SJSA1 (cell line): ENCODE data around the gene RORB. TPM values are rescaled to one million over a fixed set of nuclear protein-coding genes. Genes with fewer than 3 reads are reported as not detected.

Experiments
- DNase-seq, 2 experiments: peaks; one replicate each; pipeline ENCODE4 v3.0.0-alpha.2; 2015 to 2020; ENCODE audit warnings: low spot score in 2 of 2, low read depth in 1 of 2
- H3K27ac ChIP-seq: fragments of 250-450 bp; sonication (Bioruptor Pico); 2 replicates; pipeline ENCODE4 v1.5.1; 2020; ENCODE audit warnings: mild to moderate bottlenecking, moderate library complexity
- H3K27me3 ChIP-seq: fragments of 250-450 bp; sonication (Bioruptor Pico); replicated peaks from 2 replicates; pipeline ENCODE4 v1.5.1; 2020; ENCODE audit warnings: mild to moderate bottlenecking, moderate library complexity
- H3K36me3 ChIP-seq: fragments of 250-450 bp; sonication (Bioruptor Pico); 2 replicates; pipeline ENCODE4 v1.5.1; 2020; ENCODE audit warnings: mild to moderate bottlenecking
- H3K4me1 ChIP-seq: fragments of 250-450 bp; sonication (Bioruptor Pico); replicated peaks from 2 replicates; pipeline ENCODE4 v1.6.1; 2021; ENCODE audit warnings: mild to moderate bottlenecking
- H3K4me3 ChIP-seq: fragments of 250-450 bp; sonication (Bioruptor Pico); 2 replicates; pipeline ENCODE4 v1.5.1; 2020; ENCODE audit warnings: mild to moderate bottlenecking
- H3K9me3 ChIP-seq: fragments of 250-450 bp; sonication (Bioruptor Pico); replicated peaks from 2 replicates; pipeline ENCODE4 v1.5.1; 2020; ENCODE audit warnings: mild to moderate bottlenecking
- total RNA-seq: library from RNA; depleted of rRNA; stranded (reverse); fragments of >200 nt; shearing (Covaris generic); gene quantifications from 2 replicates; pipeline ENCODE4 v1.2.3, GENCODE V29; 2014; rRNA removed

The RORB gene
- not detected in 2 replicates for total RNA-seq

DNA sequence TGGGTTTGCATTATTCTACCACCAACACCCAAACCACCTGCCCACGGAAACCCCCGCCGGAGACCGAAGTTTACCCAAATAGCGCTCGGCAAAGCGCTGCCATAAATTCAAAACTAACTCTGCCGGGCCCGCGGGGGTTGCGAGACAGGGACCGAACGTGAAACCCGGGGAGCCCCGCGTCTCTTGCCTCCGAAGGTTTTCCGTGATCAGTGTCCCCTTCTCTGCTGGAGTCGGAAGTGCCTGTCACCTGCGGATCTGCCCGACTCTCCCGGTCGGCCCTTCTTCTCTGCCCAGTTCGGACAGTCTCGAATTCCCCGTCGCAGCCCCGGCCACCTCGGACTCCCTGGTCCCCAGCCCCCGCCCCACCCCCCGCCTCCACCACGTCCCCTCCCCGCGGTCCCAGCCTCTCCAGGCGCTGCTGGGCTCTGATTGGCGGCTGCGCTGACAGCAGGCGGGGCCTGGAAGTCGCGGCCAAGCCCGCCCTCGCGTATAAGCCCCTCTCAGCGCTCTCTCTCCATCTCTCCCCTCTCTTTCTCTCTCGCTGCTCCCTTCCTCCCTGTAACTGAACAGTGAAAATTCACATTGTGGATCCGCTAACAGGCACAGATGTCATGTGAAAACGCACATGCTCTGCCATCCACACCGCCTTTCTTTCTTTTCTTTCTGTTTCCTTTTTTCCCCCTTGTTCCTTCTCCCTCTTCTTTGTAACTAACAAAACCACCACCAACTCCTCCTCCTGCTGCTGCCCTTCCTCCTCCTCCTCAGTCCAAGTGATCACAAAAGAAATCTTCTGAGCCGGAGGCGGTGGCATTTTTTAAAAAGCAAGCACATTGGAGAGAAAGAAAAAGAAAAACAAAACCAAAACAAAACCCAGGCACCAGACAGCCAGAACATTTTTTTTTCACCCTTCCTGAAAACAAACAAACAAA, at the start of gene RORB:
TSS of gene RORB (plus strand) at position 517 of the 929 bp plus-strand sequence. CDS start 642 bp downstream, outside the sequence.
- Histone ChIP-seq H3K27ac (no peak within 1 kb of the TSS), H3K4me3 (peak within 1 kb of the TSS; percentile 32), H3K27me3 (peaks cover 51% of the 10 kb centered on the region), H3K4me1 (peaks cover 10% of the 10 kb centered on the region), H3K9me3 (no peaks in the 10 kb centered on the region), H3K36me3 (no peaks in the 10 kb centered on the region)
- DNase-seq, result peak; percentile 19 to 35

DNA sequence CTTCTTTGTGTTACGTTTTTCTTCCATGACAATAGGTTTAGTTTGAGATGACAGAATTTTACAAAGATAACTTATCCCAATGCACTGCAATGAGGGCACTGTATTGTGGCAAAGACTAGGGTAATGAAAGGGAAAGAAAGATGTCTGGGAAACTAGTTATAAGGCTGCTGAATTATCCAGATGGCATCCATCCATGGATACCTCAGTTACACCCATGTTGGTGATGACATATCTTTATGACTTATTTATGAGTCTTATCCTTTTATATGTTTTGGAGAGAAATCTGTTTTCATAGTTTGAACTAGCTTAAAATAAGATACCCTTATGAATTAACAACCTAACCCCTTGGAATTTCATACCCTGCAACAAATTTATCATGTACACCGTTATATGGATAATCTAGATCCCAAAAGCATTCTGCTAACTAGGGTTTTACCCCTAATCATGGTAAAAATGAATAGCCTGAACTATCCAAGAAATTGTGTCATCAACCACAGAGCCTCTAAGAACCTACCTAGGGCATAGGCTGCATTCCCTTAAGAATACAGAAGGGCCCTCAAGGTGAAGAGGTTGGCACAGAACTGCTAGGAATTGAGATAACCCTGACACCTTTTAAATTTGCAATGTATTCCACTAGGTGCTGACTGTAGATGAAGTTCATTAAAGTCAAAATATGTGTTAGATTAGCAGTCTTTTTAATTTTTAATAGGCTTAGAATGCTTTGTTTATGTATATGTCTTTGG, 49.5 kb upstream of the RORB start:
- Histone ChIP-seq H3K27ac (no peak overlapping the region), H3K27me3 (no peaks in the 10 kb centered on the region), H3K9me3 (no peaks in the 10 kb centered on the region), H3K4me1 (no peaks in the 10 kb centered on the region), H3K4me3 (no peak overlapping the region), H3K36me3 (no peaks in the 10 kb centered on the region)
- no peak for DNase-seq

DNA sequence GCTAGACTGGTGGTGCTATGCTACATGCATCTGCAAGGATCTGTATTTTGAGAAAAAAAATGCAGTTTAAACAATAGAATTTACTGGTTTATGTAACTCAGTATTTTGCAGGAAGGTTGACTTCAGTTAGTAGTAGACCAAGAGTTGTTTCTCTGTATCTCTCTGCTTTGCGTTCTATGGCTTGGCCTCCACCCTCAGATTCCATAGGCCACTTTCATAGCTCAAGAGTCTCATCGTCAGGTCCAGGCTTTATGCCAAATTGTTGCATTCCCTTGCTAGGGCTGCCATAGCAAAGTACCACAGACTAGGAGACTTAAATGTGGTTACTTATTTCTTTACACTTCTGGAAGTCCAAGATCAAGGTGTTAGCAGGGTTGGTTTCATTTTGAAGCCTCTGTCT, 48.1 kb upstream of the RORB start:
- Histone ChIP-seq H3K9me3 (no peaks in the 10 kb centered on the region), H3K4me3 (no peak overlapping the region), H3K4me1 (no peaks in the 10 kb centered on the region), H3K27ac (no peak overlapping the region), H3K36me3 (no peaks in the 10 kb centered on the region), H3K27me3 (no peaks in the 10 kb centered on the region)
- no peak for DNase-seq

DNA sequence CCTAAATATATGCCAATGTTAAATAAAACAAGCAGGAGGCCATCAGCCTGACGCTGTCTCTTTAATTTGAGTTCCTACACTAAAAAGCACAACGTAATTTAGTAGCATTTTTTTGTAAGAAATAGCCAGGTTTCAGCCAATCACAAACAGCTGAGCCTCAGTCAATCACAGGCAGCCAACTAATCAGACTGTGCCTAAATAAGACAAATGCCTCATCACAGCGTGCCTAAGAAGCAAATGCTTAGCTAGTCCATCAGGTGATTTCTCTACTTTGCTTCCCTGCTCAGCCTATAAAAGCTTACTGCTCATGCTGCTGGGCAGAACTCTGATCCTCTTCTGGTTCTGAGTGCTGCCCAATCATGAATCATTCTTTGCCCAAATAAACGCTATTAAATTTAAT, 38.3 kb upstream of the RORB start:
- no peaks in the 10 kb centered on the region for H3K9me3 ChIP-seq
- DNase-seq, result no peak
- H3K4me3 ChIP-seq, result no peak overlapping the region
- no peaks in the 10 kb centered on the region for H3K36me3 ChIP-seq
- no peaks in the 10 kb centered on the region for H3K4me1 ChIP-seq
- no peaks in the 10 kb centered on the region for H3K27me3 ChIP-seq
- no peak overlapping the region for H3K27ac ChIP-seq

DNA sequence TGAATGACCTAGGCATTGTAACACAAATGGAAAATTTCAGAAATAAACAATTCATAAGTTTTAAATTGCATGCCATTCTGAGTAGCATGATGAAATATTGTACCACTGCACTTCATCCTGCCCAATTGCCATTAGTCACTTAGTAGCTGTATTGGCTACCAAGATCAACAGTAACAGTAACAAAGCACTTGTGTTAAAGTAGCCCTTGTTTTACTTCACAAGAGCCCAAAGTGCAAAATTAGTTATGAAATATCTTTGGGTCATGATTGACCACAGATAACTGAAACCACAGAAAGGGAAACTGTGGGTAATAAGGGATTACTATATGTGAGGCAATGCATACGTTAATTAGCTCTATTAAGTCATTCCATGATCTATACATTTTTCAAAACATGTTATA, 33.3 kb upstream of the RORB start:
- no peaks in the 10 kb centered on the region for H3K9me3 ChIP-seq
- H3K27me3 ChIP-seq, result no peaks in the 10 kb centered on the region
- no peaks in the 10 kb centered on the region for H3K36me3 ChIP-seq
- H3K4me3 ChIP-seq, result no peak overlapping the region
- no peak overlapping the region for H3K27ac ChIP-seq
- no peak for DNase-seq
- no peaks in the 10 kb centered on the region for H3K4me1 ChIP-seq

DNA sequence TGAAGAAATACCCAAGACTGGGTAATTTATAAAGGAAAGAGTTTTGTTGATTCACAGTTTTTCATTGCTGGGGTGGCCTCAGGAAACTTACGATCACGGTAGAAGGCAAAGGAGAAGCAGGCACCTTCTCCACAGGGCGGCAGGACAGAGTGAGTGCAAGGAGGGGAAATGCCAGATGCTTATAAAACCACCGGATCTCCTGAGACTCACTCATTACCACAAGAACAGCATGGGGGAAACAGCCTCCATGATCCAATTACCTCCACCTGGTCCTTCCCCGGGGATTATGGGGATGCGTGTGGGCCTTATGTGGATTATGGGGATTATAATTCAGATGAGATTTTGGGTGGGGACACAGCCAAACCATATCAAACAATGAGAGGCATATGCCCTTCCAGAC, 18.5 kb upstream of the RORB start:
- no peaks in the 10 kb centered on the region for H3K27me3 ChIP-seq
- no peaks in the 10 kb centered on the region for H3K4me1 ChIP-seq
- DNase-seq, result no peak
- H3K27ac ChIP-seq, result no peak overlapping the region
- H3K4me3 ChIP-seq, result no peak overlapping the region
- no peaks in the 10 kb centered on the region for H3K9me3 ChIP-seq
- H3K36me3 ChIP-seq, result no peaks in the 10 kb centered on the region

DNA sequence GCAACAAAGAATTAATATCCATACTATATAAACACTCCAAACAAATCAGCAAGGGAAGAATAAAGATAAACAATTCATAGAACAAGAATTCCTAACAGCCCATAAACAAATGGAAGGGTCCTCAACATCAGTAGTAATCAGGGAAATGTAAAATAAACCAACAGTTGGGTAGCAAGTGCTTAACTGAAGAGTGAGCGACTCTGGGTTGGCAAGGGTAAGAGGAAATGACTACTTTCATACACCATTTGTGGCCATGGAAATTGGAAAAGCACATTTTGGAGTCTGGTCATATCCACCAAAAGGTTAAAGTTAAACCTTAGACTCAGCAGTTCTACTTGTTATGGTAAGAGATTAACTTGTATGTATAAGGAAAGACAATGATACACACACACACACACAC, 17.4 kb upstream of the RORB start:
- DNase-seq, result no peak
- no peaks in the 10 kb centered on the region for H3K36me3 ChIP-seq
- no peak overlapping the region for H3K4me3 ChIP-seq
- H3K9me3 ChIP-seq, result no peaks in the 10 kb centered on the region
- no peaks in the 10 kb centered on the region for H3K4me1 ChIP-seq
- no peaks in the 10 kb centered on the region for H3K27me3 ChIP-seq
- no peak overlapping the region for H3K27ac ChIP-seq

DNA sequence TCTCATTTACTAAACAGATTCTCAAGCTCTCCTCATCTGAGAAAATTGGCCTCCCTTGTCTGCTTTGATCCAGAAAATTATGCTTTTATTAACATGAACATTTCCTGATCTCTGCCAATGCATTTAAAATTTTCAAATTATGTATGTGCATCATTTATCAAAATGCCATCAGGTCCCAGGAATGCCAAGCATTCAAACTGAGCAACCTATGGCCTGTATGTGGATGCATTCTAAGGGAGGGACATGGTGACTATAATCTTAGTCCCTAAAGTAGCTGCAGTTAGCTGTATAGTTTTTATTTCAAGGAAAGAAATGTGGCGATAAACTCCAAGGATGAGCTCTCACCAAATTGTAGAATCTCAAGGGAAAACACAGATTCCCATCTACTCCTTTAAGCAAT, 9.7 kb upstream of the RORB start:
- Histone ChIP-seq H3K27me3 (no peaks in the 10 kb centered on the region), H3K9me3 (no peaks in the 10 kb centered on the region), H3K4me1 (no peaks in the 10 kb centered on the region), H3K27ac (no peak overlapping the region), H3K36me3 (no peaks in the 10 kb centered on the region), H3K4me3 (no peak overlapping the region)
- no peak for DNase-seq

DNA sequence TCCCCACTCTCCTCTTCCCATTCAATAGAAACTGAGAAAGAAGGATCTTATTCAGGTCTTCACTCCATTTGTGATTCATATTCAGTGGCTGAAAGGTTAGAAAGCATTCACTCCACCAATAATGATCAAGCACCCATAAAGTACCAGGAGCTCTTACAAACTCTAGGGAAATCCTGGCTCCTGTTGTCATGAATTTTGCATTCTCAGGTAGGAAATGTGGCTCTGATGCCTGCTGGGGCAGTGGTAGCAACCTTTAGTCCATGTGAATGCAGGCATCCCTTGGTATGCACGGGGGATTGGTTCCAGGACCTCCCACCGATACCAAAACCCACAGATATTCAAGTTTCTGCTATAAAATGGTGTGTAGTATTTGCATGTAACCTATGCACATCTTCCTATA, 3.6 kb upstream of the RORB start:
- Histone ChIP-seq H3K4me3 (no peak overlapping the region), H3K36me3 (no peaks in the 10 kb centered on the region), H3K27ac (no peak overlapping the region), H3K27me3 (peaks cover 31% of the 10 kb centered on the region), H3K9me3 (no peaks in the 10 kb centered on the region), H3K4me1 (peaks cover 9% of the 10 kb centered on the region)
- no peak for DNase-seq

DNA sequence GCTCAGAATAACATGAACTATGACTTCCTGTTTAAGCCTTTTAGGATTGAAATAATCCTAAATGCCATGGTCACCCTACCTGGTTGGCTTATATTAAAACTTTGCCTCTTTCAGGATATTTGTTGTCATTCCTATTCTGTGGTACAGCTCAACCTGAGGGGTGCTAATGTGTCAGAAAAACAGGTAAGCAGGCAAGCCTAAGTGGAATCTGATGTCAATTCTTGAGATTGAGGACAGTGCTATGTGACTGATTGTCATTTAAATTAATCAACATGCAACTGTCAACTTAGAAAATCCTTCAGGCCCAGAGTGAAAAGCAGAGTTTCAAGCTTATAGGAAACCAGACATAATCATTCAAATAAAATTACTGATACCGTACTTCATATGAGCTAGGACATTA, 2.6 kb upstream of the RORB start:
- no peak for DNase-seq
- H3K4me1 ChIP-seq, result peaks cover 10% of the 10 kb centered on the region
- H3K36me3 ChIP-seq, result no peaks in the 10 kb centered on the region
- H3K27me3 ChIP-seq, result peaks cover 41% of the 10 kb centered on the region
- H3K27ac ChIP-seq, result no peak overlapping the region
- no peak overlapping the region for H3K4me3 ChIP-seq
- H3K9me3 ChIP-seq, result no peaks in the 10 kb centered on the region

DNA sequence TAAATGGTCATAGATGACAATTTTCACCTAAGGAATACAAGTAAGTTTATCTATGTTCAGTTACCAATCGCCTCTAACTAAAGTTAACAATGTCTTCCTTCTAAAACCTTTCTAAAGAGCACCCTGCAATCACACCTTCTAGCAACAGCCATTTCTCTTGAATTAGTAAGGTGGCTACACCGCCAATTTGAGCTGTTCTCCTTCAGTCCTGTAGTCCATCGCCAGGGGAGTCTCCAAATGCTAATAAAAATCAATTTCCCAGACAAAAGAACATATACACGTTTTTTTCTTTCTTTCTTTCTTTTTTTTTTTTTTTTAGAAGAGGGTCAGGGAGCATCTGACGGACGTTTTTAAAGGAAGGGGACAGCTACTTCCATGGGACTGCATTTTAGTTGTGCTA, 729 bp upstream of the RORB start:
- H3K4me1 ChIP-seq, result peaks cover 10% of the 10 kb centered on the region
- H3K36me3 ChIP-seq, result no peaks in the 10 kb centered on the region
- DNase-seq, result no peak
- H3K9me3 ChIP-seq, result no peaks in the 10 kb centered on the region
- H3K27me3 ChIP-seq, result peaks cover 48% of the 10 kb centered on the region
- H3K27ac ChIP-seq, result no peak overlapping the region
- no peak overlapping the region for H3K4me3 ChIP-seq

DNA sequence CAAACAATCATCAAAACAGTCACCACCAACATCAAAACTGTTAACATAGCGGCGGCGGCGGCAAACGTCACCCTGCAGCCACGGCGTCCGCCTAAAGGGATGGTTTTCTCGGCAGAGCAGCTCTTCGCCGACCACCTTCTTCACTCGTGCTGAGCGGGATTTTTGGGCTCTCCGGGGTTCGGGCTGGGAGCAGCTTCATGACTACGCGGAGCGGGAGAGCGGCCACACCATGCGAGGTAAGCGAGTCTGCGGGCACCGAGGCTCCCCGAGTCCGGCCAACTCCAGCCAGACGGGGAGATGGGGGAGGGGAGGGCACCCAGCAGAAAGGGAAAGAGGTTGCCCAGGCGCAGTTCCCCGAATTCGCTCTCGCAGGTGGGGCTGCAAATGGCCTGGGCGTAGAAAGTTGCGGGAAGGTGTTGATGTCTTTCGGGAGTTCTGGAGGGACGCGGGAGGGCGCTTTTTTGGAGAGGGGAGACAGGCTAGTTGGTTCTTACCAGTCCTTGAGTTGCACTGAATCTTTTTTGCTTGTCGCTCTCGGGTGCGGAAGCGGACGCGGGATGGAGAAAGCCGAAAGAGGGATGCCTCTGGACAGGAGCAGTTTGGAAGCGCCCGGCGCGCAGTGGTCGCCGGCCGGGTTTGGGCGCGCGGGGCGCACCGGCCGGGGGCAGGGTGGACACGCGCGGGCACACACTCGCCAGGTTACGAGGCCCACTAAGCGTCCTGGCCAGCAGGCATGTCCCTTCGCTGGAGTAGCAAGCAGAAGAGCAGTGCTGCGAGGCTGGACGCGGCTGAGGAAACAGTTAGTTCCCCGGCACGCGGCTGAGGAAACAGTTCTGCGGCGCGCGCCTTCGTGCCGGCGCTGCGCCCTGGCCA, 849 bp downstream of the RORB start:
- H3K4me1 ChIP-seq, result peaks cover 10% of the 10 kb centered on the region
- H3K27ac ChIP-seq, result no peak overlapping the region
- no peaks in the 10 kb centered on the region for H3K9me3 ChIP-seq
- H3K36me3 ChIP-seq, result no peaks in the 10 kb centered on the region
- H3K4me3 ChIP-seq, result peak overlapping the region; percentile 32
- peaks cover 51% of the 10 kb centered on the region for H3K27me3 ChIP-seq
- DNase-seq, result peak; percentile 12 to 34

DNA sequence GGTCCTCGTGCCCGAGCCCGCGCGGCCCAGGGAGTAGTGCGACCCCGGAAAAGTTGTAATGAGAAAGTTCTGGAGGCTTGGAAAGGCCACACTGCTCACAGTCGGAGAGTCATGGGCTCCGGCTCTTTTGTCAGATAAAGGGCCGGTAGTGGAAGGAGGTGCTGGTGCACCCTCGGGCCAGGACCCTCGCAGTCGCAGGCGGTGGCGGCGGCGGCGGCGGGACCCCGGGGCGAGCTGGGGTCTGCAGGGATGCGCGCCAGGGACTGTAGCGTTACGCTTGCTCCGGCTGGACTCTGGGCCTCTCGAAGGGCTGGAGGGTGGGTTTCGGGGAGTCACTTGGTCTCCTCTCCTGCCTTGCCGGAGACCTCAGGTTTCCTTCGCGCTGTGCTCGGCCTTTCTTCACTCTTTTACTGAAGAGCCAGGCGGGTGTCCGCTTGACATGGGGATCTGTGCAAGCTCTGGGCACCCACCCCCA, 1.5 kb downstream of the RORB start:
- no peak for DNase-seq
- H3K27me3 ChIP-seq, result peaks cover 51% of the 10 kb centered on the region
- H3K4me1 ChIP-seq, result peaks cover 10% of the 10 kb centered on the region
- H3K36me3 ChIP-seq, result no peaks in the 10 kb centered on the region
- H3K27ac ChIP-seq, result no peak overlapping the region
- no peaks in the 10 kb centered on the region for H3K9me3 ChIP-seq
- H3K4me3 ChIP-seq, result no peak overlapping the region; the same call in 1 of the 2 replicates
